GM18505 (cell line): ENCODE results near the gene HSP90B1.
A peak's percentile ranks its signal among the peaks of the same experiment; 100 is the strongest.

ENCODE experiments used
- ATAC-seq: cut with Tn5 transposase; IDR thresholded peaks from one replicate; pipeline ENCODE4 v1.9.1; 2021; ENCODE audit not compliant: unreplicated experiment
- POLR2A ChIP-seq: IDR thresholded peaks from 4 replicates; pipeline ENCODE4 v1.6.1; 2011; ENCODE audit warnings: borderline replicate concordance; ENCODE audit not compliant: insufficient read depth, insufficient read length; ENCODE audit errors: extremely low read depth

Gene HSP90B1

DNA sequence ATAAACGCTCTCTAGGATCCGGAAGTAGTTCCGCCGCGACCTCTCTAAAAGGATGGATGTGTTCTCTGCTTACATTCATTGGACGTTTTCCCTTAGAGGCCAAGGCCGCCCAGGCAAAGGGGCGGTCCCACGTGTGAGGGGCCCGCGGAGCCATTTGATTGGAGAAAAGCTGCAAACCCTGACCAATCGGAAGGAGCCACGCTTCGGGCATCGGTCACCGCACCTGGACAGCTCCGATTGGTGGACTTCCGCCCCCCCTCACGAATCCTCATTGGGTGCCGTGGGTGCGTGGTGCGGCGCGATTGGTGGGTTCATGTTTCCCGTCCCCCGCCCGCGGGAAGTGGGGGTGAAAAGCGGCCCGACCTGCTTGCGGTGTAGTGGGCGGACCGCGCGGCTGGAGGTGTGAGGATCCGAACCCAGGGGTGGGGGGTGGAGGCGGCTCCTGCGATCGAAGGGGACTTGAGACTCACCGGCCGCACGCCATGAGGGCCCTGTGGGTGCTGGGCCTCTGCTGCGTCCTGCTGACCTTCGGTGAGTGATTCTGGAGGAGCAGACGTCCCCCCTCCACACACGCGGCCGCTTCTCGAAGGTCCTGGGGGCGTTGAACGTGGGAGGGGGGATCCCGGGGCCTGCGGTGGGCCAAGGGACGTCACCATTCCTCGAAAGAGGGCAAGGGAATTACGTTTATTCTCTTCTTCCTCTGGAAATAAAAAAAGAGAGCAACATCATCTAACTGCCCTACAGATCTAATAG, at the start of gene HSP90B1:
HSP90B1 (plus strand) TSS at position 377 of the 753 bp plus-strand sequence; CDS start at position 483, 106 bp downstream.
- peak; percentile 62 for ATAC-seq
- peak; percentile 95 for TF ChIP-seq POLR2A

GRCh38 chr12:103881261-103881660, 48.9 kb upstream of the HSP90B1 start:
- no peak for TF ChIP-seq POLR2A
- no peak for ATAC-seq

- no peak for TF ChIP-seq POLR2A
- ATAC-seq = no peak
Observed at GRCh38 chr12:103882861-103883596, 47.2 kb upstream of the HSP90B1 start.

DNA sequence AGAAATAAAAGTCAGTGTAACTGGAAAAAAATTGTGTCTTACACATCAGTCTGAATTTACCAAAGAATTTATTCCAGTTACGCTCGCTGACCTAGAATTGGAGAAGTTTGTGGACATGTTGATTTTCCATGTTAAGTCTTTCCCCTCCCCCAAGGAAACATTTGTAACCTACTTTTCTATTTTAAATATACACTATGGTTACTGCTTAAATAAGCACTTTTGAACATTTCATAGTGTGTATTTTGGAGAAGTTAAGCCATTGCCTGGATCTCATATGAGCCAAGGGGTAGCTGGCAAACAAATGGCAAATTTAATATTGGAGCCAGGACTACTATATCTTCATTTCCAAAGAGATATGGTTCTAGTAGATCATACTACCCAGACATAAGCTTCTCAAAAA, 46.3 kb upstream of the HSP90B1 start:
- no peak for ATAC-seq
- TF ChIP-seq POLR2A = no peak

GRCh38 chr12:103884316-103884715, 45.9 kb upstream of the HSP90B1 start:
- ATAC-seq = no peak
- TF ChIP-seq POLR2A = no peak

DNA sequence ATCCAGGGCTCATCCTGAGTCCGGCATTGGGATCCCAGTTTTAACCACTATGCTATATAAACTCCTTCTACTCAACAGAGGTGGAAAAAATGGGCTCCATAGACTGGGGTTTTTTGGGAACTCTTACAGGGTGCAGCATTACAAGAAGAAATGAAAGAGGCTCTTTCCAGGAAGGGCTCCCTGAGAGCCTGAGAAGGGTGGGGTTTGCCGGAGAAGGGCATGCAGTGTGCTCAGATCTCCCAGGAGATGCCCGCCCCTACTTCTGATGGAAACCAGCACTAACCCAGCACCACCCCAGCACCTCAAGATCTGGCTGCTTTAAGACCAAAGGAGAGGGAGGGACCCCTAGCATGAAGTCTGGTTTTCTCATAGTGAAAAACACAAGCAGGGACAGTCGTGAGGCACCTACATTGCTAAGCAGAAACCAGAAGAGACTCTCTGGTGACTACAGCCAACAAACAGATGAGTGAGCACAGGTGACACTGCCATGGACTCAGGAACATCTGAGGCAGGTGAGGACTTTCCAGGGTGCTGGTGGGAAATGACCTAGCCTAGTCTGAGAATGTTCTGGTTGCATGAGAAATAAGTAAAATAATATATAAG, 43.9 kb upstream of the HSP90B1 start:
- TF ChIP-seq POLR2A = no peak
- no peak for ATAC-seq

DNA sequence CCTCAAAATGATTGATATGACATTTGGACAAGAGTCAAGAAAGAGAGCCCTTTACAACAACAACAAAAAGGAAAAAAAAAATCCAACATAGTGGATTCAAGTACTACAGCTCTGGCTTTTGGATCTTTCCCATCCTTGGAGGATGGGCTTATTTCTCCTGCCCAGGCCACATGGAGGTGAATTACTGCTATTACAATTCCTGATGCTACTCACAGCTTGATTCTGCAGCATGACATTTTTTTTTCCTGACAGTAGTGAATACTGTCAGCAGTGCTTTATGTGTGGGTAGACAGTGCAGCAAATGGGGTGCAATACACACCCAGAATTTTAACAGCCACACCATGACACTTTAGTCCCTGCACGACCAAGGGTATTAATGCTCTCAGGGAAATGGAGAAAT, 42.5 kb upstream of the HSP90B1 start:
- no peak for ATAC-seq
- no peak for TF ChIP-seq POLR2A

- TF ChIP-seq POLR2A = no peak
- ATAC-seq = no peak
Observed at GRCh38 chr12:103897316-103897715, 32.9 kb upstream of the HSP90B1 start.

DNA sequence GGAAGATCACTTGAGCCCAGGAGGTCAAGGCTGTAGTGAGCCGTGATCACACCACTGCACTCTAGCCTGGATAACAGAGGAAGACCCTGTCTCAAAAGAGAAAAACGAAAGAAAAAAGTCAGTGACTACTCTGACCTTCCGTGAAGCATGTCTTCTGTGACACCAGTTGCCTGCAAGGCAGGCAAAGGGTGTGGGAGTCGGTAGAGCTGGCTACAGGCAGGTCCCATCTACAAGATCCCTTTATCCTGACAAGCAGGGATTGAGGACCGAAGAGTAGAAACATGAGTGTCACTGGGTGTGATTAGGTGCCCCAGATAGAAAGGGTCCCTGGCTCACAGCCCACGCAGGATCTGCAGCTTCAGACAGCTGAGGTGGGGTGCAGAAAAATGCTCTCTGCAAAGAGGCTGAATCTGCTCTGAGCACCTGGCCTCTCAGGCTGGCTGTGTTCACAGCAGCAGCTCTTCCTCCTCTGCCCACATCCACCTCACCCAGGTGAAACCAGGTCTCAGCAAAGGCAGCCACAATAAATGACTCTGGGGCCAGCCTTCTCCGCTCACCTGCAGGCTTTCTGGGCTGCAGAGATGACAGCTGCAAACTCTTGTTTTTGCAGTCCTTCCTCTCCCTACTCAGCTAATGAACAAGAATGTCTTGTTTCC, 28.6 kb upstream of the HSP90B1 start:
- ATAC-seq = no peak

DNA sequence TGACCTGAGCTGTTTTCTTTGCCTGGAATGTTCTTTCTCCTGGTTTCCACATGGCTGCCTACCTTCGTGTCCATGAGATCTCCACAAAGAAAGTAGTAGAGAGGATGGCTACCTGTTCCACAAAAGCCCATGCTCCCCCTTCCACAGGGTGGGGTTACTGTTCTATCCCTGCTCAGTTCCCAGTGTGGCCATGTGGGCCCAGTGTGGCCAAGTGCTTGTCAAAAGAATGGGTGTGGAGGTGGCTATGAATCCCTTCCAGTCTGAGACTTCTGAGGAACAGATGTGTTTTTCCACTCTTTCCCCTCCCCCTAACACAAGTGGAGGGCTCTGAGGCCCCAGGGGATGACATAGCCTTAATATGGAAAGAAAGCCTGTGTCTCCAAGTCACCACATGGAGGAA, 26.2 kb upstream of the HSP90B1 start:
- ATAC-seq = no peak
- TF ChIP-seq POLR2A = no peak

More for the DNA sequence above, 28.6 kb upstream of the HSP90B1 start:
- no peak for TF ChIP-seq POLR2A

GRCh38 chr12:103905730-103906349, 24.4 kb upstream of the HSP90B1 start:
- TF ChIP-seq POLR2A = no peak
- ATAC-seq = no peak

- TF ChIP-seq POLR2A = no peak
- ATAC-seq = no peak
Observed at GRCh38 chr12:103908246-103908541, 22.0 kb upstream of the HSP90B1 start.

- no peak for ATAC-seq
- TF ChIP-seq POLR2A = no peak
Observed at GRCh38 chr12:103908877-103909276, 21.3 kb upstream of the HSP90B1 start.
